Trophoblast cell (in vitro differentiated cells and primary cell): Measurements from ENCODE around the gene RBBP7.

Experiments used
- DNase-seq, 2 donors: peaks; one replicate each; pipeline ENCODE4 v3.0.0-alpha.2; 2016
- H2AFZ ChIP-seq: 2 replicates; pipeline ENCODE4 v1.6.1; 2013; ENCODE audit warnings: low read length, moderate library complexity, mild to moderate bottlenecking; ENCODE audit not compliant: insufficient read depth, poor library complexity
- H2AK5ac ChIP-seq: 2 replicates; pipeline ENCODE4 v1.6.1; 2013; ENCODE audit warnings: mild to moderate bottlenecking, low read length
- H2BK120ac ChIP-seq: 2 replicates; pipeline ENCODE4 v1.6.1; 2013; ENCODE audit warnings: low read length, mild to moderate bottlenecking, moderate library complexity; ENCODE audit not compliant: insufficient read depth, poor library complexity
- H2BK12ac ChIP-seq: 2 replicates; pipeline ENCODE4 v1.6.1; 2013; ENCODE audit warnings: mild to moderate bottlenecking, low read length, moderate library complexity
- H2BK5ac ChIP-seq: 2 replicates; pipeline ENCODE4 v1.6.1; 2013; ENCODE audit warnings: low read length, low read depth, moderate library complexity, mild to moderate bottlenecking; ENCODE audit not compliant: poor library complexity
- H3K14ac ChIP-seq: 2 replicates; pipeline ENCODE4 v1.6.1; 2013; ENCODE audit warnings: mild to moderate bottlenecking, low read length
- H3K18ac ChIP-seq: 2 replicates; pipeline ENCODE4 v1.6.1; 2013; ENCODE audit warnings: mild to moderate bottlenecking, low read length
- H3K23ac ChIP-seq: 2 replicates; pipeline ENCODE4 v1.6.1; 2013; ENCODE audit warnings: low read length
- H3K27ac ChIP-seq: 2 replicates; pipeline ENCODE4 v1.5.1; 2013; ENCODE audit warnings: low read depth, mild to moderate bottlenecking, inconsistent platforms, low read length, moderate library complexity
- H3K27me3 ChIP-seq: 2 replicates; pipeline ENCODE4 v1.6.1; 2013; ENCODE audit warnings: inconsistent platforms, mild to moderate bottlenecking, low read length, moderate library complexity; ENCODE audit not compliant: insufficient read depth
- H3K36me3 ChIP-seq, 2 experiments: 1 replicate in 1 of 2; 2 replicates in 1 of 2; pipeline ENCODE4 v1.6.1; 2013; ENCODE audit warnings: low read length in 2 of 2, mild to moderate bottlenecking in 2 of 2, moderate library complexity in 1 of 2; ENCODE audit not compliant: insufficient read depth in 2 of 2, control insufficient read depth in 1 of 2
- H3K4ac ChIP-seq: 2 replicates; pipeline ENCODE4 v1.6.1; 2013; ENCODE audit warnings: low read depth, mild to moderate bottlenecking, low read length, moderate library complexity
- H3K4me1 ChIP-seq, 2 experiments: 1 replicate in 1 of 2; 2 replicates in 1 of 2; pipeline ENCODE4 v1.6.1; 2013; ENCODE audit warnings: low read length in 2 of 2, mild to moderate bottlenecking in 2 of 2, moderate library complexity in 1 of 2; ENCODE audit not compliant: insufficient read depth in 2 of 2, control insufficient read depth in 1 of 2
- H3K4me2 ChIP-seq: 2 replicates; pipeline ENCODE4 v1.6.1; 2013; ENCODE audit warnings: inconsistent platforms, mild to moderate bottlenecking, low read length, moderate library complexity
- H3K4me3 ChIP-seq: 2 replicates; pipeline ENCODE4 v1.5.1; 2013; ENCODE audit warnings: mild to moderate bottlenecking, low read depth, low read length, inconsistent platforms
- H3K79me1 ChIP-seq: one replicate; pipeline ENCODE4 v1.6.1; 2013; ENCODE audit warnings: low read length
- H3K79me2 ChIP-seq: 2 replicates; pipeline ENCODE4 v1.6.1; 2013; ENCODE audit warnings: low read length, mild to moderate bottlenecking; ENCODE audit not compliant: control insufficient read depth, insufficient read depth, poor library complexity
- H3K9ac ChIP-seq: 2 replicates; pipeline ENCODE4 v1.6.1; 2013; ENCODE audit warnings: mild to moderate bottlenecking, low read length
- H3K9me3 ChIP-seq: 2 replicates; pipeline ENCODE4 v1.6.1; 2013; ENCODE audit warnings: low read depth, mild to moderate bottlenecking, control low read depth, inconsistent platforms, low read length; ENCODE audit not compliant: insufficient read depth
- H4K12ac ChIP-seq: 2 replicates; pipeline ENCODE4 v1.6.1; 2013; ENCODE audit warnings: low read depth, mild to moderate bottlenecking, low read length, moderate library complexity
- H4K8ac ChIP-seq: 2 replicates; pipeline ENCODE4 v1.6.1; 2013; ENCODE audit warnings: low read depth, mild to moderate bottlenecking, low read length, moderate library complexity
- H4K91ac ChIP-seq: one replicate; pipeline ENCODE4 v1.6.1; 2013; ENCODE audit warnings: low read depth, mild to moderate bottlenecking, low read length, moderate library complexity
- WGBS: extraction: QIAGEN DNeasy Blood & Tissue Kit; methylation state at CpG from one replicate; pipeline ENCODE4 v1.1.7; 2013; ENCODE audit warnings: missing lambda C conversion rate; ENCODE audit not compliant: insufficient read length, insufficient coverage; ENCODE audit errors: extremely low coverage; 5-methylcytosine and 5-hydroxymethylcytosine counted together

Gene RBBP7

GRCh38 chrX:16853537-16853936 lies 16.6 kb downstream of the RBBP7 start:
- no peak overlapping the region for H3K27ac ChIP-seq
- H3K4me3 ChIP-seq = no peak overlapping the region
- no peak overlapping the region for H4K8ac ChIP-seq
- no peak overlapping the region for H3K23ac ChIP-seq
- no peak overlapping the region for H2BK5ac ChIP-seq
- no peaks in the 10 kb centered on the region for H3K4me1 ChIP-seq
- H3K36me3 ChIP-seq = peaks cover 21% of the 10 kb centered on the region in 2 experiments
- H2AFZ ChIP-seq = no peak overlapping the region
- no peaks in the 10 kb centered on the region for H3K79me2 ChIP-seq
- H2AK5ac ChIP-seq = no peak overlapping the region
- no peaks in the 10 kb centered on the region for H3K9me3 ChIP-seq
- H3K4ac ChIP-seq = no peak overlapping the region
- no peak overlapping the region for H4K12ac ChIP-seq
- no peaks in the 10 kb centered on the region for H3K79me1 ChIP-seq
- H3K18ac ChIP-seq = no peak overlapping the region
- no peak overlapping the region for H2BK120ac ChIP-seq
- H3K27me3 ChIP-seq = no peaks in the 10 kb centered on the region
- no peak overlapping the region for H2BK12ac ChIP-seq
- no peak for DNase-seq
- H3K4me2 ChIP-seq = no peak overlapping the region
- H3K14ac ChIP-seq = no peak overlapping the region
- H3K9ac ChIP-seq = no peak overlapping the region
- no peak overlapping the region for H4K91ac ChIP-seq
- WGBS = no CpG with 5 or more reads among the region's 3 CpGs

GRCh38 chrX:16852617-16853179 lies 17.5 kb downstream of the RBBP7 start:
- Histone ChIP-seq H2BK120ac (no peak overlapping the region), H3K23ac (no peak overlapping the region), H4K91ac (no peak overlapping the region), H3K9me3 (no peaks in the 10 kb centered on the region), H2AK5ac (no peak overlapping the region), H3K4me1 (no peaks in the 10 kb centered on the region), H3K27me3 (no peaks in the 10 kb centered on the region), H4K8ac (no peak overlapping the region), H3K27ac (no peak overlapping the region), H4K12ac (no peak overlapping the region), H3K9ac (no peak overlapping the region), H2BK12ac (no peak overlapping the region), H3K36me3 (peaks cover 22 to 23% of the 10 kb centered on the region in 2 experiments), H2AFZ (no peak overlapping the region), H3K4me2 (no peak overlapping the region), H3K4me3 (no peak overlapping the region), H2BK5ac (no peak overlapping the region), H3K18ac (no peak overlapping the region), H3K79me1 (no peaks in the 10 kb centered on the region), H3K14ac (no peak overlapping the region), H3K79me2 (no peaks in the 10 kb centered on the region), H3K4ac (no peak overlapping the region)
- WGBS = no CpG with 5 or more reads among the region's 12 CpGs
- no peak for DNase-seq

- no peak overlapping the region for H3K18ac ChIP-seq
- H4K8ac ChIP-seq = no peak overlapping the region
- no peaks in the 10 kb centered on the region for H3K4me1 ChIP-seq
- no peak overlapping the region for H2BK5ac ChIP-seq
- no peak overlapping the region for H3K4me3 ChIP-seq
- no peaks in the 10 kb centered on the region for H3K79me1 ChIP-seq
- no peaks in the 10 kb centered on the region for H3K27me3 ChIP-seq
- no peak overlapping the region for H3K14ac ChIP-seq
- no peak overlapping the region for H2AFZ ChIP-seq
- H3K4me2 ChIP-seq = no peak overlapping the region
- H3K23ac ChIP-seq = no peak overlapping the region
- no peak overlapping the region for H4K12ac ChIP-seq
- WGBS = no CpG with 5 or more reads among the region's 3 CpGs
- H3K9ac ChIP-seq = no peak overlapping the region
- H3K27ac ChIP-seq = no peak overlapping the region
- H3K36me3 ChIP-seq = peaks cover 23 to 27% of the 10 kb centered on the region in 2 experiments
- H4K91ac ChIP-seq = no peak overlapping the region
- no peaks in the 10 kb centered on the region for H3K79me2 ChIP-seq
- no peak overlapping the region for H2AK5ac ChIP-seq
- no peak overlapping the region for H3K4ac ChIP-seq
- H3K9me3 ChIP-seq = no peaks in the 10 kb centered on the region
- H2BK12ac ChIP-seq = no peak overlapping the region
- H2BK120ac ChIP-seq = no peak overlapping the region
- no peak for DNase-seq
Measured at GRCh38 chrX:16851827-16852226, 18.3 kb downstream of the RBBP7 start.

- peaks cover 25 to 29% of the 10 kb centered on the region in 2 experiments for H3K36me3 ChIP-seq
- no peak overlapping the region for H4K12ac ChIP-seq
- H3K27ac ChIP-seq = no peak overlapping the region
- H2BK12ac ChIP-seq = no peak overlapping the region
- no peak overlapping the region for H3K18ac ChIP-seq
- no peak for DNase-seq
- no peaks in the 10 kb centered on the region for H3K9me3 ChIP-seq
- H3K23ac ChIP-seq = no peak overlapping the region
- no peak overlapping the region for H4K8ac ChIP-seq
- H2AFZ ChIP-seq = no peak overlapping the region
- no peak overlapping the region for H2AK5ac ChIP-seq
- H3K27me3 ChIP-seq = no peaks in the 10 kb centered on the region
- no peaks in the 10 kb centered on the region for H3K79me2 ChIP-seq
- H4K91ac ChIP-seq = no peak overlapping the region
- H2BK5ac ChIP-seq = no peak overlapping the region
- no peaks in the 10 kb centered on the region for H3K4me1 ChIP-seq
- no peak overlapping the region for H3K9ac ChIP-seq
- no peak overlapping the region for H3K4me2 ChIP-seq
- no peak overlapping the region for H3K14ac ChIP-seq
- H3K4me3 ChIP-seq = no peak overlapping the region
- no peak overlapping the region for H3K4ac ChIP-seq
- H3K79me1 ChIP-seq = no peaks in the 10 kb centered on the region
- WGBS = no CpG with 5 or more reads among the region's 1 CpG
- H2BK120ac ChIP-seq = no peak overlapping the region
Measured at GRCh38 chrX:16851421-16851820, 18.7 kb downstream of the RBBP7 start.
